GM10847 (cell line): ENCODE data around the gene TRRAP.

Source experiments
- POLR2A ChIP-seq: IDR thresholded peaks from 2 replicates; pipeline ENCODE4 v1.6.1; 2011; ENCODE audit not compliant: insufficient read length; ENCODE audit errors: extremely low read depth

Gene TRRAP

DNA sequence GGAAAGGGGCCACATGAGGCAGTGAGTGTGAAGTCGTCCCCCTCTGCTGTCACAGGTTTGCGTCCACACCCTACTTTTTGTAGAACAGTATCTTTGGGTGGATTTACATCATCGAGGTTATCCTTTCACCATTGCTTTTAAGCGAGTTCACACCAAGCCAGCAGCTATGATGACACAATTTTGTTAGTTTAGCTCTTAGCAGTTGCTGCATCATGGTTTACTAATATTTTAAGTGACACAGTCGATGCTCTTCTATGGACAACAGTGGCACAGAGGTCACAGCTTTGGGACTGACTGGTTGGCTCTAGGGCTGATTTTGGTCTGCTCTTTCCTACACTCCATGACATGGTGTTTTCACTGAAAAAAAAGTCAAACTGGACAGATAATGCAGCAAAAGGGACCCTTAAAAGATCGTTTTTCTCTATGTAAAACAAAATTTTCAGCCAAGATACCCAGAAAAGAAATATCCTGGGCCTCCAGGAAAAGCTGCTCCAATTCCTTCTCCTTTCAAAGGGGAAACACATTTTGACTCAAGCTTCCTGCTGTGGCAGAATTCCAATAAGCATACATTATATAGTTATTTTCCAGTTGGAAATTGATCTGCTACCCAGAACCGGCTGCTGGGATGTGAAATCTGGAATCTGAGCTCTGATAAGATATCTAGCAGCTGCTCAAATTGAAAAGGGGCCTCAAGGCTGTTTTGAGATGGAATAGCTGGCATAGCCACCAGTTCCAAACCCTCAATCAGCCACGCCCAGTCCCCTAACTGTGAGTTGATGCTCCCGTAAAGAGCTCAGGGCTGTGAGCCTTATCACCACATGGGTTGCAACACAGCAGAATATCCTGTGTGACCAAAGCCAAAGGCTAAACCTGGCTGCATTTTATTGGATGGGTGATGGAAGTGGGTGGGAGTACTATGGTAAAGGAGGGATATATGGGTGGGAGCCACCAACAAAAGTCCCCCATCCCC is 151.4 kb downstream of the TRRAP start:
- no peak for TF ChIP-seq POLR2A

DNA sequence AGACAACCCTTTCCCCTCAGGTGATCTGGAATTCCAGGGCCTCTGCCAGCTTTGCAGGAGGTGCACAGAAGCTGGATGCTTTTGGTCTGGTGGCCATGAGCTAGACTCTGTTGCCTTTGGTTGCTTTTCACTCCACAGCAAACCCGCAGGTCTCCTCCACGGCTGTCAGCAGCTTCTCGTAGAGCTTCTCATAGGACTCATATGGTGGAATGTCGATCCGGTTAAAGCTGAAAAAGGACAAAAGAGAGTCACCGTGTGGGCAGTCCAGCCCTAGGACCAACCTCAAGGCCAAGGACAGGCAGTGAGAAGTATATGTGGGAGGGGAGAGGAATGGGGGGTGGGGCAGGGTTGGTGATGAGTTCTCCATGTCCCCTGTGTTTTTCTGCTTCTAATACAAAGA is 152.1 kb downstream of the TRRAP start:
- TF ChIP-seq POLR2A = no peak

DNA sequence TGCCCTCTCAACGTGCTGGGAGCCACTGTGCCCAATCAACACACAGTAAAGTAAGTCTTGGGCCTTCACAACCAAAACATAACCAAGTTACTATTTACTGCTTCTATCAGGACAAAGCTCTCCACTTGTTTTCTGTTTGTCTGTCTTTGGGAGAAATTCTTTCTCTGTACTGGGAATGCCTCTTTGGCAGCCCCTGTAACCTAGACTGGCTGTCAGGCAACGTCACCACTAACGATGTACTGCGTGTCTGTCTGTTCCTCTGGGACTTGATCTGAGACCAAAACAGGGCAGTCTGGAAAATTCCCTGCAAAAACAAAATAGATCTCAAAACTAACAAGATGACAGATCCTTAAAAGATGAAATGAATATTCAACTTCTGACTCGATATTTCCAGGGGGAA is 152.6 kb downstream of the TRRAP start:
- TF ChIP-seq POLR2A = no peak

DNA sequence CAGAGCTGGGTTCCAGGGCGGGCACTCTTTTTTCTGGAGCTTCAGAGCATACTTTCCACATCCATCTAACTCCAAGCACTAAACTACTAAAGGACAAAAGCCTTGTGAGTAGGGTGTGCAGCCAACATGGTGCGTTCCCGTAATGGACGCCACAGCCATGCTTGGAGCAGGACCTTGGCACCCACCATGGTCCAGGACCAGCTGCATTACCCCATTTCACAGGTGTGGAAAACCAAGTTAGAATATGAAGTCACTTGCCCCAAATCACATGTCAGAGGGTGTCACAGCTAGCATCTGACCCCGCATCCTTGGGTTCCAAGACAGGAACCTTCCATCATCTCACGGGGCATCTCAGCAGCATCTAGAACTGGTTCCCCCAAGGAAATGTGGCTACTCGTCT is 153.2 kb downstream of the TRRAP start:
- no peak for TF ChIP-seq POLR2A

DNA sequence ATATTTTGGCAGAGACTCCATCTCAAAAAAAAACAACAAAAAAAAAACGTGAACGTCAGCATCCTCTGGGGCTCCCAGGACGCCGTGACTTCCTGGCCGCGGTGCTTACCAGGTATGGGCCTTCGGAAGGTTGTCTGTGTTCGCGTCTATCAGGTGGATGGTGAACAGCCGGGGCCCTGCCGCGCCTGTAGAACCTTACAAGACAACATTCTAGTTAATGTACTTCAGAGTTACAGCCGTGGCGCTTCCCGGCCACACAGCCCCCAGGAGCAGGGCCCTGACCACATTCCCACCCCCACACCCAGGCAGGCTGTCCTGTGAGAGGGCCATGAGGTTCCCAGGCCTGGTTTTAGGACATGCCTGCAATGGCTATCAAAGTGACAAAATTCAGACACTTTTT is 154.6 kb downstream of the TRRAP start:
- TF ChIP-seq POLR2A = no peak

DNA sequence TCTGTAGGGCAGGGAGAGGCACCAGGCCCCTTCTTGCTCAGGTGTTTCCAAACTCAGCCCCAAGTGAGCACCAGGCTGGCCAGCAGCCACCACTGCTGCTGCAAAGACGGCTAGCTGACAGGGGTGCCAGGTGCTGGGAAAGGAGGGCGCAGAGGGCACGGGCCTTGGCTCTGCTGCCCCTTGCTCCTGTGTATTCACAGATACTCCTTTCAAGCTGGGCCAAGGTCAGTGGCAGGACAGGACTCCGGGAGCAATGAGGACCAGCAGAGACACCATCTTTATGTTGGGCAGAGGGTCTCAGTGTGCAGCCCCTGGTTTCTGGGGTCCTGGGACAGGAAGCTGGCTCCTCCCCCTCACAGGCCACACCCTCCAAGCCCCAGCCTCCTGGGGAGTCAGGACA is 155.4 kb downstream of the TRRAP start:
- TF ChIP-seq POLR2A = no peak

DNA sequence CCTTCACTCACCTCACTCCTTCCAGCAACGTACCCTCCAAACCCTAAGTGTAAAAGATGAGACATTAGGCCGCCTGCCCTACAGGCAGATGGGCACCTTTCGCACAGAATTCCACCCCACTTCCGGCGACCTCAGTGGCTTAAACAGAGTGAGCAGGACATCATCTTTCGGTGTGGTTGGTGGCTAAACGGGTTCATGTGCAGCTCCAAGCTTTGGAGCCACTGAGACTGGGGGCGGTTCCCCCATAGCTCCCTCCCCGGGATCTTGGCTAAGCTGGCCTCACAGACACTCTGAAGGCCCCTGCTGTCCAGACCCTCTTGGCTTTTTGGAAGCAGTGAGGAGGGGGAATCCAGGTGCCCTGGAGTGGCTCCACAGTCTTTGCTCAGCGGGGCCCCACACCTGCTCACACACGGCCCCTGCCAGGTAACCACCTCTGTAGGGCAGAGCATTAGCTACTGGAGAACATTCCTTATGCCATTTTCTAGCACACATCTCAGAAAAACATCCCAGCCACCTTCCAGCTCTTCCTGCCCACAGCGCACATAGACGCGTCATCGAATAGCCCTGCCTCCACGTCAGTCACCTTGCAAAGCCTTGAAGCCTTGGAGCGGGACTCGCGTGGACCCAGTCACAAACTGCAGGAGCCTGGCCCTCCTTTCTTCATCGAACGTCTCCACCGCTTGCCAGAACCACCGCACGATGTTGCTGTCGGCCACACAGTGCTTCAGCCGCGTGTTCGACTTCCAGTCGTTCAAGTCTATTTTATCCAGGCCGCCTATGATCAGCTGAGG is 156.8 kb downstream of the TRRAP start:
- no peak for TF ChIP-seq POLR2A

DNA sequence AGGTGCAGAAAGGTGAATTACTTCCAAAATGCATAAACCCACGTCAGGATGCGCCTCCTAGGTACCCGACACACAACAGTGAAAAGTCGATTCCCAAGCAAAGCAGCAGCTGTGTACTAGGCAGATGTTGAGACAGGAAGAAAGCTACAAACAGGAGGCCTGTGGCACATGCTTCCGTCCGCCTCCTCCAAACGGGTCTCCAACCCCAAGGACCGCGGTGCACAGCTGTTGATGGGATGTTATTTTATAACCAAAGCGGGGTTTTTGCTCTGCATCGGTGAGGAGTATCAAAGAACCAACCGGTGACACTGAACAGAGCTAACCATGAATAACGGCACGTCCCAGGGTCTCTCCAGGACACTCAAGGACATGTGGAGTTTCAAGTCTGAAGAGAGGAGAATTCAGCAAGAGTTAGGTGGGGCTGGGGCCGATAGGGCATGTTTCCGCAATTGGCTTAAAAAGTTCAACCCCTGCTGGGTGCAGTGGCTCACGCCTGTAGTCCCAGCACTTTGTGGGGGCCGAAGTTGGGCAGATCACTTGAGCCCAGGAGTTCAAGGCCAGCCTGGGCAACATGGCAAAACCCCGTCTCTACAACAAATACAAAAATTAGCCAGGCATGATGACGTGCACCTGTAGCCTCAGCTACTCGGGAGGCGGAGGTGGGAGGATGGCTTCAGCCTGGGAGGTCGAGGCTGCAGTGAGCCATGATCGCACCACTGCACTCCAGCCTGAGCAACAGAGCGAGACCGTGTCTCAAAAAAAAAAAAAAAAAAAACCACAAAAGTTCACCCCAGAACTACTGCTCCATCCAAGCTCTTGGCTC is 157.6 kb downstream of the TRRAP start:
- no peak for TF ChIP-seq POLR2A

DNA sequence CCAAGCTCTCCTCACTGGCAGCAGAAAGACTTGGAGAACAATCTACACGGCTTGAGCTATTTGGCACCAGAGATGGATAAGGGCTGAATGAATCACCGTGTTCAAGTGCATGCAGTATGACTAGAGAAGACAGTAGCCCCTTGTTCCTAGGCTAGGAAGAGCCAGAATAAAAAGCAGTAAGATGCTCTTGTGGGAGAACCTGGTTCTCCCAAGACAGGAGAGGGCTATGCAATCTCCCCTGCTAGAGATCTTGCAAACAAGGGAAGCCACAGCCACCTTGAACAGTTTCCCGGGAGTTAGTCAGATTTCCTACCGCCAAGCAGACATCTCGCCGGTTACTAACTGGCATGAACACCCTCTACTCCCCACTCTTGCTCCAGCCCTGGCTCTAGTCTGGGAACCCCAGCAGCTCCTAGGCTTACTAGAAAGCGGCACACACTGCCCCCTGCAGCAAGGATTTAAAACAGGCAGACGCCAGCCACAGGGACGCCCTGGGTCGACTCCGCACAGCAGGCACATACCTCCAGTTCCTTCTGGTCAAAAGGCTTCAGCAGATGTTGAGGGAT is 158.3 kb downstream of the TRRAP start:
- TF ChIP-seq POLR2A = no peak

DNA sequence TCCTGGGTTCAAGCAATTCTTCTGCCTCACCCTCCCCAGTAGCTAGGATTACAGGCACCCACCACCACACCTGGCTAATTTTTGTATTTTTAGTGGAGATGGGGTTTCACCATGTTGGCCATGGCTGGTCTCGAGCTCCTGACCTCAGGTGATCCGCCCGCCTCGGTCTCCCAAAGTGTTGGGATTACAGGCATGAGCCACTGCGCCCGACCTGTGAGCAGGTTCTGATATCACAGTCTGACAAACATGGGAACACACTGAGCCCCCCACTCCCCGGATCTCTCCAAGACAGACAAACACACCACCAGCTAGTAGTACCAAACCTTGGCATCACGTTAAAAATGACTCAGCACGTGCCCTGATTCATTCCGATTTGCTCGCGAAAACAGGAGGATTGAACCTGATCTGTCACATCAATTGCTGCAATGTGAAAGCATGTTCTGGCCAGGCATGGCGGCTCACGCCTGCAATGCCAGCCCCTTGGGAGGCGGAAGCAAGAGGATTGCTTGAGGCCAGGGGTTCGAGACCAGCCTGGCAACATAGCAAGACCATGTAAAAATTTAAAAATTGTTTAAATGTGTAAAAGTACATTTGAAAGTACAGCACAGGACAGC is 159.1 kb downstream of the TRRAP start:
- TF ChIP-seq POLR2A = no peak

DNA sequence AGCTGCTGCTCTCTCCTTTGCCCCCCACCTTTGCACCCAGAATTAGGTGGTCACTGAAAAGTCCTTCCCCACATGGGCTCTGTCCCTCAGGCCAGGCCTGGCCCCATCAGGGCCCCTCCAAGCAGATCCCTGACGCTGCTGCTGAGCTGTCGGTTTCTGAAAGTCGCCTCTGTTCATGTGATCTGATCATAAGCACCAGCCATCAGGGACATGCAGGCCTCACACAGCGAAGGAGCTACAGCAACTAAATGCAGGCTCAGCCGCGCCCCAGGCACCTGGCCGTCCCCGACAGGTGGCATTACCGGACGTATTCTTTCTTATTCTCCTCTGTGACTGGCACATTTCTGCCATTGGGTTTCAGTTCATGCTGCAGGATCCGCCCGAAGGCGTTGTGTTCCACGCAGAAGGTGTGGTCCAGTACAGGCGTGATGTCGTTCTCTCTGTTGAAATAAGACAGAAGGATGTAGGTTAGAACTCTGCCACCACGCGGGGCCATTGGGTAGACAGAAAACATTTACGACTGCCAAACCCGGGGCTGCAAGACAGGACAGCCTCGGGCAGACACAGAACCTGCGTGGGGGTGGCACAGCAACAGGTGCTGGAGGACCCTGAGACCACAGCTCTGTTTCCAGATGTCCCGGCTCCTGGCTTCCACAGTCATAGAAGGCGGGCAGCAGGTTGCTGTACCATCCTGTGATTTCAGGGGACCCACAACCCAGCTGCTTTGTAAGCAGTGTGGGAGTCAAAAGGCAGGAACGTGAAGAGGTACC is 159.9 kb downstream of the TRRAP start:
- no peak for TF ChIP-seq POLR2A

DNA sequence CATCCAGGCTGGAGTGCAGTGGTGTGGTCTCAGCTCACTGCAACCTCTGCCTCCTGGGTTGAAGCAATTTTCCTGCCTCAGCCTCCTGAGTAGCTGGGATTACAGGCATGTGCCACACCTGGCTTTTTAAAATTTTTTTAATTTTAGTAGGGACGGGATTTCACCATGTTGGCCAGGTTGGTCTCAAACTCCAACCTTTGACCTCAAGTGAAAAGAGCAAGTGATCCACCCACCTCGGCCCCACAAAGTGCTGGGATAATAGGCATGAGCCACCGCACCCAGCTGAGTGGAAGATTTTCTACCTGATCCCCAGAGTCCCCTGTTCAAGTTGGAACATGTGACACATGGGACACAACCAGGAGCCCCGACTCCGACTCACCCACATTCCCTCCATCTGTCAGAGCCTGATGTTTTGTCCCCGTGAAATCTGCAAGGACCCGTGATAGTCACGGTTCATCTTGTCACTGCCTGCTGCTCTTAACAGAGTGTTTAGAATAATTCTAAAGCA is 161.1 kb downstream of the TRRAP start:
- no peak for TF ChIP-seq POLR2A

DNA sequence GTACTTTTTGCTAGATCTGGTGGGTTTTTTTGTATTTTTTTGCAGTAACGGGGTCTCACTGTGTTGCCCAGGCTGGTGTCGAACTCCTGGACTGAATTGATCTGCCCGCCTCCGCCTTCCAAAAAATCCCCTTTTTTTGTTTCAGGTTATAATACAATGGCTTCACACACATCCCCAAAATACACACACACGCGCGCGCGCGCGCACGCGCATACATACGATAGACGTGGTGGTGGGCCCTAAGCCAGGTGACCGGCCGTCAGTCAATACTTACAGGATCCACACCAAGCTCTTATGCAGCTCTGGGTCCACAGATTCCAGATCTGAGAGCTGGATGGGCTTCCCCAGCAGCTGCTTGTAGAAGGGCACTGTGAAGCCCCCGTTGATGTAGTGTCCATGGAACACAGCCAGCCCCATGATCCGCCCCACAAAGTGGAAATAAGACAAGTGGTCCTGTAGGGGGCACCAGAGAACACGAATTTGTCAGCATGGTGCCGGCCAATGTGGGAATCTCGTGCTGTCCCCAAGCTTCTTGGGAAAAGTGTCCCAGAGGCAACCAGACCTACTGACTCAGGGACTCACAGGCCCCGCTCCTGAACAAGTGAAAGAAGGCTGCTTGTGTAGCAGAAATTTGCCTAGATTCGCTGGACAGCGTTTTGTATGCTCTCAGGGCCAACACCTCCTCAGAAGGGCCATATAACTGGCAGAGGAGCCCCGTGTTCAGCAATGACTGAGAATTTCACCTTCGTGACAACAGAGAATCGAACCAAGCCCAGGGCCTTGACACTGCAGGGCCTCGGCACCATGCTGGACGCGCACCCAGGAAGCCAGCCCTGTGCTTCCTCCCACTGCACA is 162.0 kb downstream of the TRRAP start:
- no peak for TF ChIP-seq POLR2A

DNA sequence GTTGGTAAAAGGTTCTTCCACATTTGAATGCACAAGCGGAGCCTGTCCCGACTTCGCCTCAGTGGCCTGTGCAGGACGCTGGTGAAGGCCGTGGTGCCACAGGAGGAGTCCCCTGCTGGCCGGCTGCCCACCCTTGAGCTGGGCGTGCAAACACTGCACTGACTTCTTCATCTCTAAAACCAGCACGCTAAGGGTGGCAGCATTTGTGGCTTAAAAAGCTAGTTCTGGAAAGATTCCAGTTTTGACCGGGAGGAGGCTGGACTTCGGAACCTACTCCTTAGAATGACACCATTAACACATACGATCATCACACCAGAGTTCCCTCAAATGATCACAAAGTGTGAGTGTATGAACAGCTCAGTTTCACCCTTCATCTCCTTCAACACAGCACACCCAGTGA is 163.2 kb downstream of the TRRAP start:
- TF ChIP-seq POLR2A = no peak
